ENCODE data around the gene KMT2C. TPM values are rescaled to one million over a fixed set of nuclear protein-coding genes. Genes with fewer than 3 reads are reported as not detected.

Gene KMT2C
- total and polyA plus RNA-seq, 2 of the 8 experiments (the other 6 are each of a cell fraction or from before 2014, with no cell fraction given) = 9.1 to 40.8 TPM

GRCh38 chr7:152115021-152115718 lies 320.6 kb downstream of the KMT2C start:
- no peak overlapping the region for H3K14ac ChIP-seq (ENCODE audit: insufficient read length)
- no peak overlapping the region for H2AFZ ChIP-seq (ENCODE audit: low read length)
- no peak overlapping the region for H3K18ac ChIP-seq (ENCODE audit: extremely low read depth, low read length)
- no peak overlapping the region for H3K56ac ChIP-seq (replicated peaks; ENCODE audit: insufficient read length, low read depth, low read length)
- no peaks in the 10 kb centered on the region for H3K9me3 ChIP-seq (ENCODE audit: insufficient read depth in 2 of 2, low read depth in 1 of 2, low read length in 1 of 2)
- no peak overlapping the region for H2BK20ac ChIP-seq (ENCODE audit: low read length)
- DNase-seq (ENCODE audit: low read depth in 1 of 2, low spot score in 2 of 2) (no peak), FAIRE-seq (no peak)
- H3K27me3 ChIP-seq (replicated peaks in 1 of 4; ENCODE audit: control insufficient read depth in 3 of 4, extremely low read depth in 1 of 4, insufficient read depth in 3 of 4, low read length in 3 of 4) = peaks cover 0 to 1% (median 0%) of the 10 kb centered on the region in 4 experiments; a peak in 1 of 7 replicates
- H3K4ac ChIP-seq (replicated peaks; ENCODE audit: insufficient read length, low read depth, low read length) = no peak overlapping the region
- no peaks in the 10 kb centered on the region for H3K4me1 ChIP-seq (replicated peaks in 1 of 4; ENCODE audit: control insufficient read depth in 3 of 4, insufficient read depth in 4 of 4, low read length in 3 of 4)
- H2AK5ac ChIP-seq (ENCODE audit: low read depth, low read length) = no peak overlapping the region
- H3K23ac ChIP-seq (ENCODE audit: insufficient read length) = no peak overlapping the region
- POLR2A ChIA-PET (ENCODE audit: partially characterized antibody) = no interaction called here
- H3K79me2 ChIP-seq (ENCODE audit: control insufficient read depth in 1 of 2, insufficient read depth in 2 of 2, low read length in 2 of 2) = no peaks in the 10 kb centered on the region
- no peaks in the 10 kb centered on the region for H3K79me1 ChIP-seq (ENCODE audit: low read depth, low read length)
- no peaks in the 10 kb centered on the region for H3K23me2 ChIP-seq (ENCODE audit: low read depth, low read length)
- no peak overlapping the region for H4K8ac ChIP-seq (ENCODE audit: extremely low read depth, insufficient read depth, low read length)
- no peak overlapping the region for H4K91ac ChIP-seq (replicated peaks; ENCODE audit: insufficient read length, low read length)
- no peak overlapping the region for H3K9ac ChIP-seq (replicated peaks in 1 of 4; ENCODE audit: extremely low read depth in 1 of 4, low read depth in 3 of 4, low read length in 3 of 4)
- H2BK12ac ChIP-seq (ENCODE audit: low read depth, low read length) = no peak overlapping the region
- no peak overlapping the region for H3K27ac ChIP-seq (ENCODE audit: low read depth, low read length)
- CTCF ChIA-PET (ENCODE audit: partially characterized antibody) = interaction anchor here (1.5 kb wide), 1 partner anchor 20 kb away, joined by 3 read pairs; no protein-coding TSS in a partner anchor
- no peak overlapping the region for H3K4me2 ChIP-seq (ENCODE audit: insufficient read depth in 1 of 2, low read depth in 2 of 2, low read length in 2 of 2)
- H4K5ac ChIP-seq (ENCODE audit: insufficient read length, low read depth, low read length) = no peak overlapping the region
- H2BK120ac ChIP-seq (replicated peaks; ENCODE audit: low read depth, low read length) = no peak overlapping the region
- H3K4me3 ChIP-seq (ENCODE audit: extremely low read depth in 1 of 4, insufficient read depth in 2 of 4, low read depth in 3 of 4, low read length in 4 of 4) = no peak overlapping the region
- 90% methylated on average over 9 of the region's 9 CpGs; no CpG with 5 or more reads in 1 of the 2 experiments for WGBS, 2 experiments (ENCODE audit: extremely low coverage in 1 of 2, insufficient coverage in 1 of 2, insufficient read length in 1 of 2, insufficient replicate concordance in 2 of 2, low coverage in 1 of 2, low lambda C conversion rate in 2 of 2, missing lambda C conversion rate in 1 of 2)
- H2BK5ac ChIP-seq (ENCODE audit: low read depth, low read length) = no peak overlapping the region
- H4K20me1 ChIP-seq (replicated peaks in 1 of 2; ENCODE audit: control insufficient read depth in 1 of 2, insufficient read depth in 2 of 2, low read length in 2 of 2) = peaks cover 0 to 2% of the 10 kb centered on the region in 2 experiments
- H3K36me3 ChIP-seq (ENCODE audit: control insufficient read depth in 2 of 4, insufficient read depth in 4 of 4, low read length in 3 of 4) = peaks cover 2 to 21% (median 12%) of the 10 kb centered on the region in 4 experiments; a peak in 7 of 8 replicates
- no peak overlapping the region for H2BK15ac ChIP-seq (ENCODE audit: low read length)
- TF ChIP-seq GABPA (IDR thresholded peaks at IDR 0.05; ENCODE audit: borderline replicate concordance, insufficient read depth, low read length) = no peak
- no peak for TF ChIP-seq JUN (IDR thresholded peaks at IDR 0.05; ENCODE audit: low read depth, low read length)
- no peak for TF ChIP-seq EGR1 (IDR thresholded peaks at IDR 0.05; ENCODE audit: borderline replicate concordance, low read depth, low read length)
- TF ChIP-seq TAF1 (IDR thresholded peaks at IDR 0.05; ENCODE audit: low read depth, low read length) = no peak
- TF ChIP-seq ATF2 (IDR thresholded peaks at IDR 0.05; ENCODE audit: low read length) = no peak

Measured in H1 (cell line).